ENCODE results near the gene OAF. TPM values are rescaled to one million over a fixed set of nuclear protein-coding genes. Genes with fewer than 3 reads are reported as not detected.

Gene OAF
- total RNA-seq, 1 experiment from 2014 or later, result 11.3 TPM

DNA sequence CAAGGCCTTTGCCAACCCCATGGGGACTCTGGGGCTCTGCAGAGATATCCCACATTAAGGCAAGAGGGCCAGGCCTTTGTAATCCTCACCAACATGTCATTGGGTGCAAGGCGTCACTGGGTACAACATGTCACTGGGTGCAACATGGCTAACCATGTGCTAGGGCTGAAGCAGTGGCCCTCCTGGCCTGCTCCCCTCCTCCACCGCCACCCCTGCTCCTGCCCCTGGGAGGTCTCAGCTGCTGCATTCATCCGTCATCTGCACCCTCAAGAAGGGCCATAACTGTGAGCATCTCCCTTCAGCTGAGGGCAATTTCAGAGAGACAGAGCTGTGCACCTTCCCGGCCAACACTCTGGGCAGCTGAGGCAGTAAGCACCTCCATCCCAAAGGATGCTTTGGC lies 16.7 kb upstream of the OAF start:
- DNase-seq, result no peak
- intact Hi-C loops (cut with micrococcal nuclease; ENCODE audit: unreplicated experiment), result no loop called here
- Mint-ChIP-seq H3K27me3 (ENCODE audit: unreplicated experiment) (peaks cover 54% of the 10 kb centered on the region), H3K4me1 (ENCODE audit: low read depth, unreplicated experiment) (no peaks in the 10 kb centered on the region), H3K36me3 (ENCODE audit: insufficient read depth, unreplicated experiment) (no peaks in the 10 kb centered on the region), H3K9me3 (ENCODE audit: low read depth, unreplicated experiment) (no peaks in the 10 kb centered on the region), H3K4me3 (ENCODE audit: low read depth, unreplicated experiment) (no peak overlapping the region), H3K27ac (ENCODE audit: unreplicated experiment) (no peak overlapping the region)
- CTCF ChIA-PET, result interaction anchor here (0.6 kb wide), 1 partner anchor 415 kb away, joined by 3 read pairs; no protein-coding TSS in a partner anchor
- BruUV-seq (replicated peaks), result no TSS peak
- TF ChIP-seq, protein P1, sequence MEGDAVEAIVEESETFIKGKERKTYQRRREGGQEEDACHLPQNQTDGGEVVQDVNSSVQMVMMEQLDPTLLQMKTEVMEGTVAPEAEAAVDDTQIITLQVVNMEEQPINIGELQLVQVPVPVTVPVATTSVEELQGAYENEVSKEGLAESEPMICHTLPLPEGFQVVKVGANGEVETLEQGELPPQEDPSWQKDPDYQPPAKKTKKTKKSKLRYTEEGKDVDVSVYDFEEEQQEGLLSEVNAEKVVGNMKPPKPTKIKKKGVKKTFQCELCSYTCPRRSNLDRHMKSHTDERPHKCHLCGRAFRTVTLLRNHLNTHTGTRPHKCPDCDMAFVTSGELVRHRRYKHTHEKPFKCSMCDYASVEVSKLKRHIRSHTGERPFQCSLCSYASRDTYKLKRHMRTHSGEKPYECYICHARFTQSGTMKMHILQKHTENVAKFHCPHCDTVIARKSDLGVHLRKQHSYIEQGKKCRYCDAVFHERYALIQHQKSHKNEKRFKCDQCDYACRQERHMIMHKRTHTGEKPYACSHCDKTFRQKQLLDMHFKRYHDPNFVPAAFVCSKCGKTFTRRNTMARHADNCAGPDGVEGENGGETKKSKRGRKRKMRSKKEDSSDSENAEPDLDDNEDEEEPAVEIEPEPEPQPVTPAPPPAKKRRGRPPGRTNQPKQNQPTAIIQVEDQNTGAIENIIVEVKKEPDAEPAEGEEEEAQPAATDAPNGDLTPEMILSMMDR (IDR thresholded peaks at IDR 0.05; ENCODE audit: unreplicated experiment), result no peak

DNA sequence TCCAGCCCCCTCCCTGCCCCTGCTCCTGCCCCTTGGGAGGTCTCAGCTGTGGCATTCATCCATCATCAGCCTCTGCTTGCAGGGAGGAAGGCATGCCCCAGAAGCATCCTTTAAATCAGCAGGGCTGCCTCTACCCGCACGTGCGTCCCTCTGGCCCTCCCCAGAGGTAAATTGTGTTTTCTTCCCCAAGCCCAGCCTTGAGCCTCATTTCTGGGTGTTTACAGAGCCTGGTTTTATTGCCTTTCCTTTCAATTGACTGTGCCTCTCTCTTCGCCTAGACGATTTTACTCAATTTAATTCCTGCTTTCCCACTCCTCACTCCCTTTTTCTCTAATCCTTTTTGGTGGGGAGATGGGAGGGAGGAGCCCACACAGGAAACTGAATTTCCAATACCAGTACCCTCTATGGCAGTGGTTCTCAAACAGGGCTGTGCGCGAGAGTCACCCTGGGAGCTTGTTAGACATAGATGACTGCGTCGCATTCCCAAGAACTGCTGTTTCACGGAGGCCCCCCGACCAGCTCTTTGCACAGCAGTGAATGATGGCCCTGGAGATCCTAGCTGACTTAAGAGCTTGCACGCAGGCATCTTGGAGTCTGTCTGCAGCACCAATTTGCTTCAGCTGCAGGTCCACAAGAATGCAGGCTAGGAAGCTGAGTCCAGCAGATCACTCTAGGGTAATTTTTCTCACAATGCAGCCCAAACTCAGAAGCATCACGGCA lies 15.1 kb upstream of the OAF start:
- Mint-ChIP-seq H3K27me3 (ENCODE audit: unreplicated experiment) (peaks cover 69% of the 10 kb centered on the region), H3K9me3 (ENCODE audit: low read depth, unreplicated experiment) (no peaks in the 10 kb centered on the region), H3K27ac (ENCODE audit: unreplicated experiment) (no peak overlapping the region), H3K36me3 (ENCODE audit: insufficient read depth, unreplicated experiment) (no peaks in the 10 kb centered on the region), H3K4me3 (ENCODE audit: low read depth, unreplicated experiment) (no peak overlapping the region), H3K4me1 (ENCODE audit: low read depth, unreplicated experiment) (no peaks in the 10 kb centered on the region)
- CTCF ChIA-PET, result interaction anchor here (0.6 kb wide), 1 partner anchor 9 kb away, joined by 5 read pairs; no protein-coding TSS in a partner anchor
- TF ChIP-seq, protein P1 (IDR thresholded peaks at IDR 0.05; ENCODE audit: unreplicated experiment), result no peak
- intact Hi-C loops (cut with micrococcal nuclease; ENCODE audit: unreplicated experiment), result no loop called here
- DNase-seq, result no peak
- no TSS peak for BruUV-seq (replicated peaks)

DNA sequence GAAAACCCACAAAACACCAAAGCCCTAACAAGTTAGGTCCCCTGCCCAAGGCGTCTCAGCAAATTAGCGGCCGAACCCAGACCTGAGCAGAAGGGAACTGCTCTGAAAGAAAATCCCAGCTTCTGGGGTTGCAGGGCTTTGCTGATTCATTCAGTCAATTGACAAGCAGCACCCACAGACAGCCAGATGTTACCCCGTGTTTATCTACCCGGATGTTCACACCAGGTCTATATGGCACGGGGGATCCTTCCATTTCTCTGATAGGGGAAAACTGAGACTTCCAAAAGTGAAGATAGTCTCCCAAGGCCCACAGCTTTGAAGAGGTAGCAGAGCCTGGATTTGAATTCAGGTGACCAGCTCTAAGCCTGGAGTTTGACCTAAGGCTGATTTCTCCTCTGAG lies 14.0 kb upstream of the OAF start:
- H3K27me3 Mint-ChIP-seq (ENCODE audit: unreplicated experiment), result peaks cover 67% of the 10 kb centered on the region
- DNase-seq, result no peak
- no peak overlapping the region for H3K27ac Mint-ChIP-seq (ENCODE audit: unreplicated experiment)
- no peaks in the 10 kb centered on the region for H3K36me3 Mint-ChIP-seq (ENCODE audit: insufficient read depth, unreplicated experiment)
- H3K9me3 Mint-ChIP-seq (ENCODE audit: low read depth, unreplicated experiment), result no peaks in the 10 kb centered on the region
- intact Hi-C loops (cut with micrococcal nuclease; ENCODE audit: unreplicated experiment), result no loop called here
- TF ChIP-seq, protein P1 (IDR thresholded peaks at IDR 0.05; ENCODE audit: unreplicated experiment), result no peak
- no TSS peak for BruUV-seq (replicated peaks)
- H3K4me3 Mint-ChIP-seq (ENCODE audit: low read depth, unreplicated experiment), result no peak overlapping the region
- no peaks in the 10 kb centered on the region for H3K4me1 Mint-ChIP-seq (ENCODE audit: low read depth, unreplicated experiment)
- CTCF ChIA-PET, result no interaction called here

DNA sequence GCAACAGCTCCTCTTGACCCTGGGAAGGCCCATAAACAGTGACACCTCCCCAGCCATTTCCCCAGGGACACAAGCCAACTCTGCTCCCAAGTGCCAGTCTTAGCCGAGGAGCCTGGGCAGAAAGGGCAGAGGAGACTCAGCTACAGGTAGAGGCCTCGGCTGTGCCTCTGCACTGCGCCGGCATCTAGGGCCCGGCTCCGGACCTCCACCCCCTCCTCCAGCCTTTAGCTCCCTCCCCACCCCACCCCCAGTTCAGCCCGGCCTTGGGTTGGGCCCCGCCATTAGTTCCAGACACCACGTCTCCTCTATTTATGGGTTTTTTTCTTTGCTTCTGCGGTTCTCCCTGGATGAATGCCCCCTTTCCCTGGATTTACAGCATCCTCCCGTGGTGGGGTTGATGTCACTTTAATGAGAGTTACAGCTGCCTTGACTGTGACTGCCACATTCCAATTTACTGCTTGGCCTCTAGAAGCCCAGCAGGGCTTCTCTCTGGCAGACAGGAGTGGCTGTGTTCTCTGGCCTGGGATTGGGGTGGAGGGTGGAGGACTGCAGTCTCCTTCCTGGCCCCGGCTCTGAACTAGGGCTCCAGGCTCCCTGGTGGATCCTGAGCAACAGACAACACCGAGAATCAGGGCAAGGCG lies 13.5 kb upstream of the OAF start:
- no peak overlapping the region for H3K27ac Mint-ChIP-seq (ENCODE audit: unreplicated experiment)
- no TSS peak for BruUV-seq (replicated peaks)
- DNase-seq, result no peak
- CTCF ChIA-PET, result interaction anchor here (0.7 kb wide), 1 partner anchor 142 kb away, joined by 4 read pairs; no protein-coding TSS in a partner anchor
- peaks cover 64% of the 10 kb centered on the region for H3K27me3 Mint-ChIP-seq (ENCODE audit: unreplicated experiment)
- intact Hi-C loops (cut with micrococcal nuclease; ENCODE audit: unreplicated experiment), result no loop called here
- H3K9me3 Mint-ChIP-seq (ENCODE audit: low read depth, unreplicated experiment), result no peaks in the 10 kb centered on the region
- H3K4me1 Mint-ChIP-seq (ENCODE audit: low read depth, unreplicated experiment), result no peaks in the 10 kb centered on the region
- no peaks in the 10 kb centered on the region for H3K36me3 Mint-ChIP-seq (ENCODE audit: insufficient read depth, unreplicated experiment)
- H3K4me3 Mint-ChIP-seq (ENCODE audit: low read depth, unreplicated experiment), result no peak overlapping the region
- TF ChIP-seq, protein P1 (IDR thresholded peaks at IDR 0.05; ENCODE audit: unreplicated experiment), result no peak
